H1 (cell line): ENCODE measurements around the gene HP1BP3. TPM values are rescaled to one million over a fixed set of nuclear protein-coding genes. Genes with fewer than 3 reads are reported as not detected.

Experiments used
- CTCF ChIA-PET: fragments of 300-600 bp; sonication (Branson Sonifier 250); formaldehyde crosslinking; loops from one replicate; lab custom pipeline; 2021; ENCODE audit not compliant: partially characterized antibody; lab: Charles Lee
- POLR2A ChIA-PET: fragments of 300-600 bp; sonication (Branson Sonifier 250); formaldehyde crosslinking; loops from one replicate; lab custom pipeline; 2021; ENCODE audit warnings: inconsistent platforms; ENCODE audit not compliant: partially characterized antibody; lab: Charles Lee
- DNase-seq, 2 experiments: peaks; one replicate each; pipeline versions ENCODE4 v3.0.0 to v3.0.0-alpha.2; 2010 to 2022; ENCODE audit warnings: low spot score in 2 of 2, low read depth in 1 of 2, mixed read lengths in 1 of 2
- FAIRE-seq: peaks from 2 replicates; lab custom pipeline; 2011; peaks lifted over from hg19 to GRCh38; lab: Jason Lieb, UNC
- H2AFZ ChIP-seq: 2 replicates; pipeline ENCODE4 v1.8.1; 2012; ENCODE audit warnings: low read length, inconsistent platforms
- H2AK5ac ChIP-seq: 2 replicates; pipeline ENCODE4 v1.6.1; 2013; ENCODE audit warnings: low read depth, low read length
- H2BK120ac ChIP-seq: replicated peaks from 2 replicates; pipeline ENCODE3; 2013; ENCODE audit warnings: low read depth, low read length, inconsistent platforms
- H2BK12ac ChIP-seq: 2 replicates; pipeline ENCODE4 v1.6.1; 2013; ENCODE audit warnings: low read depth, low read length
- H2BK15ac ChIP-seq: 2 replicates; pipeline ENCODE4 v1.6.1; 2013; ENCODE audit warnings: low read length
- H2BK20ac ChIP-seq: 2 replicates; pipeline ENCODE4 v1.6.1; 2013; ENCODE audit warnings: low read length
- H2BK5ac ChIP-seq: 2 replicates; pipeline ENCODE4 v1.6.1; 2013; ENCODE audit warnings: low read depth, low read length
- H3K14ac ChIP-seq: 2 replicates; pipeline ENCODE4 v1.6.1; 2013; ENCODE audit warnings: inconsistent platforms; ENCODE audit not compliant: insufficient read length
- H3K18ac ChIP-seq: 2 replicates; pipeline ENCODE4 v1.6.1; 2013; ENCODE audit warnings: low read length; ENCODE audit errors: extremely low read depth
- H3K23ac ChIP-seq: 2 replicates; pipeline ENCODE4 v1.6.1; 2013; ENCODE audit warnings: inconsistent platforms; ENCODE audit not compliant: insufficient read length
- H3K23me2 ChIP-seq: 2 replicates; pipeline ENCODE4 v1.6.1; 2013; ENCODE audit warnings: low read depth, low read length
- H3K27ac ChIP-seq: 2 replicates; pipeline ENCODE4 v1.6.1; 2011; ENCODE audit warnings: low read depth, low read length, inconsistent platforms
- H3K27me3 ChIP-seq, 4 experiments: replicated peaks in 1 of 4; 1 replicate in 1 of 4; 2 replicates in 3 of 4; pipeline versions ENCODE4 v1.6.1 to v1.8.1; 2011 to 2013; ENCODE audit warnings: low read length in 3 of 4, mild to moderate bottlenecking in 3 of 4, inconsistent platforms in 2 of 4, mixed read lengths in 2 of 4, moderate library complexity in 1 of 4; ENCODE audit not compliant: control insufficient read depth in 3 of 4, insufficient read depth in 3 of 4; ENCODE audit errors: extremely low read depth in 1 of 4
- H3K36me3 ChIP-seq, 4 experiments: 2 replicates each; pipeline versions ENCODE4 v1.6.1 to v1.8.1; 2011 to 2013; ENCODE audit warnings: mild to moderate bottlenecking in 4 of 4, low read length in 3 of 4, moderate library complexity in 2 of 4, control low read depth in 1 of 4, inconsistent platforms in 1 of 4; ENCODE audit not compliant: insufficient read depth in 4 of 4, control insufficient read depth in 2 of 4
- H3K4ac ChIP-seq: replicated peaks from 2 replicates; pipeline ENCODE3; 2013; ENCODE audit warnings: low read length, low read depth, mixed read lengths, inconsistent platforms; ENCODE audit not compliant: insufficient read length
- H3K4me1 ChIP-seq, 4 experiments: replicated peaks in 1 of 4; 1 replicate in 1 of 4; 2 replicates in 3 of 4; pipeline versions ENCODE4 v1.6.1 to v1.8.1; 2011 to 2013; ENCODE audit warnings: low read length in 3 of 4, inconsistent platforms in 2 of 4, mixed read lengths in 1 of 4; ENCODE audit not compliant: insufficient read depth in 4 of 4, control insufficient read depth in 3 of 4
- H3K4me2 ChIP-seq, 2 experiments: 2 replicates each; pipeline versions ENCODE4 v1.6.1 to v1.8.1; 2011 to 2013; ENCODE audit warnings: low read depth in 2 of 2, low read length in 2 of 2, control low read depth in 1 of 2, inconsistent platforms in 1 of 2, mild to moderate bottlenecking in 1 of 2; ENCODE audit not compliant: insufficient read depth in 1 of 2
- H3K4me3 ChIP-seq, 4 experiments: fragments of 200-600, 300-600 bp in 1 of 4; sonication (generic), shearing (Covaris generic), sonication (Bioruptor Twin) in 1 of 4; 2 replicates each; pipeline versions ENCODE4 v1.5.1 to v1.8.1; 2011 to 2016; ENCODE audit warnings: low read length in 4 of 4, low read depth in 3 of 4, control low read depth in 2 of 4, inconsistent platforms in 2 of 4, mild to moderate bottlenecking in 2 of 4, mixed read lengths in 1 of 4, moderate library complexity in 1 of 4; ENCODE audit not compliant: insufficient read depth in 2 of 4; ENCODE audit errors: extremely low read depth in 1 of 4
- H3K56ac ChIP-seq: replicated peaks from 2 replicates; pipeline ENCODE3; 2013; ENCODE audit warnings: low read depth, mild to moderate bottlenecking, mixed read lengths, low read length, inconsistent platforms; ENCODE audit not compliant: insufficient read length
- H3K79me1 ChIP-seq: 2 replicates; pipeline ENCODE4 v1.6.1; 2013; ENCODE audit warnings: low read depth, low read length, control low read depth
- H3K79me2 ChIP-seq, 2 experiments: 2 replicates each; pipeline versions ENCODE4 v1.6.1 to v1.8.1; 2012 to 2013; ENCODE audit warnings: low read length in 2 of 2, mild to moderate bottlenecking in 2 of 2, inconsistent platforms in 1 of 2; ENCODE audit not compliant: insufficient read depth in 2 of 2, control insufficient read depth in 1 of 2
- H3K9ac ChIP-seq, 4 experiments: replicated peaks in 1 of 4; 1 replicate in 1 of 4; 2 replicates in 3 of 4; pipeline versions ENCODE4 v1.6.1 to v1.8.1; 2011 to 2013; ENCODE audit warnings: low read depth in 3 of 4, low read length in 3 of 4, control low read depth in 2 of 4, mild to moderate bottlenecking in 2 of 4, moderate library complexity in 2 of 4, inconsistent platforms in 1 of 4; ENCODE audit errors: extremely low read depth in 1 of 4
- H3K9me3 ChIP-seq, 2 experiments: 2 replicates each; pipeline versions ENCODE4 v1.6.1 to v1.8.1; 2012 to 2013; ENCODE audit warnings: mild to moderate bottlenecking in 2 of 2, moderate library complexity in 2 of 2, control low read depth in 1 of 2, inconsistent platforms in 1 of 2, low read depth in 1 of 2, low read length in 1 of 2, mixed read lengths in 1 of 2; ENCODE audit not compliant: insufficient read depth in 2 of 2
- H4K20me1 ChIP-seq, 2 experiments: replicated peaks in 1 of 2; 2 replicates each; pipeline versions ENCODE3 to v1.8.1; 2011 to 2013; ENCODE audit warnings: inconsistent platforms in 2 of 2, low read length in 2 of 2, mild to moderate bottlenecking in 1 of 2; ENCODE audit not compliant: insufficient read depth in 2 of 2, control insufficient read depth in 1 of 2
- H4K5ac ChIP-seq: 2 replicates; pipeline ENCODE4 v1.6.1; 2013; ENCODE audit warnings: low read length, low read depth, mixed read lengths, inconsistent platforms; ENCODE audit not compliant: insufficient read length
- H4K8ac ChIP-seq: 2 replicates; pipeline ENCODE4 v1.8.0; 2013; ENCODE audit warnings: mild to moderate bottlenecking, moderate library complexity, low read length, inconsistent platforms; ENCODE audit not compliant: insufficient read depth; ENCODE audit errors: extremely low read depth
- H4K91ac ChIP-seq: replicated peaks from 2 replicates; pipeline ENCODE3; 2013; ENCODE audit warnings: low read length, mixed read lengths, inconsistent platforms; ENCODE audit not compliant: insufficient read length
- HDAC6 ChIP-seq: IDR thresholded peaks from one replicate; pipeline ENCODE4 v1.7.1; 2012; ENCODE audit warnings: low read depth, mild to moderate bottlenecking, inconsistent platforms, low read length, moderate library complexity
- YY1 ChIP-seq: IDR thresholded peaks from 2 replicates; pipeline ENCODE4 v1.6.1; 2011; ENCODE audit warnings: low read depth, mild to moderate bottlenecking, low read length
- WGBS, 2 experiments: shearing (Covaris generic) in 1 of 2; methylation state at CpG; one replicate each; pipeline versions ENCODE4 v1.1.6 to v1.1.7; 2013 to 2015; ENCODE audit warnings: low lambda C conversion rate in 2 of 2, mixed read lengths in 2 of 2, inconsistent platforms in 1 of 2, low coverage in 1 of 2, missing lambda C conversion rate in 1 of 2; ENCODE audit not compliant: insufficient replicate concordance in 2 of 2, insufficient coverage in 1 of 2, insufficient read length in 1 of 2; ENCODE audit errors: extremely low coverage in 1 of 2, missing lambda C conversion rate in 1 of 2; 5-methylcytosine and 5-hydroxymethylcytosine counted together
- polyA plus RNA-seq, 7 experiments: library from polyadenylated mRNA; depleted of rRNA in 3 of 7; stranded (reverse) in 5 of 7; unstranded in 2 of 7; fragments of >200 nt in 5 of 7; fragments of 200-250 nt in 2 of 7; gene quantifications; 1 replicate in 5 of 7; 2 replicates in 1 of 7; 4 replicates in 1 of 7; pipeline versions ENCODE4 v1.2.1 to v1.2.3, GENCODE V29; 2011 to 2013; ENCODE audit warnings: missing spikeins in 2 of 7, mixed read lengths in 2 of 7
- total RNA-seq: library from RNA; stranded (reverse); fragmentation: NEBNext Ultra II Directional; extraction: Animal tissue kit (Norgen Biotek cat#: 25700); gene quantifications from 2 replicates; pipeline ENCODE4 v1.2.1, GENCODE V29; 2021
- TF ChIP-seq, protein P1 (sequence below), 3 experiments: IDR thresholded peaks; 1 replicate in 2 of 3; 2 replicates in 1 of 3; pipeline versions ENCODE4 v1.5.1 to v1.6.1; 2011; ENCODE audit warnings: low read length in 3 of 3, mild to moderate bottlenecking in 3 of 3, inconsistent platforms in 2 of 3, low read depth in 1 of 3, moderate library complexity in 1 of 3; ENCODE audit not compliant: insufficient read depth in 1 of 3; ENCODE audit errors: control extremely low read depth in 1 of 3

Gene HP1BP3
- total and polyA plus RNA-seq, 2 of the 8 experiments (the other 6 are each of a cell fraction or from before 2014, with no cell fraction given) = 47.4 to 125 TPM

DNA sequence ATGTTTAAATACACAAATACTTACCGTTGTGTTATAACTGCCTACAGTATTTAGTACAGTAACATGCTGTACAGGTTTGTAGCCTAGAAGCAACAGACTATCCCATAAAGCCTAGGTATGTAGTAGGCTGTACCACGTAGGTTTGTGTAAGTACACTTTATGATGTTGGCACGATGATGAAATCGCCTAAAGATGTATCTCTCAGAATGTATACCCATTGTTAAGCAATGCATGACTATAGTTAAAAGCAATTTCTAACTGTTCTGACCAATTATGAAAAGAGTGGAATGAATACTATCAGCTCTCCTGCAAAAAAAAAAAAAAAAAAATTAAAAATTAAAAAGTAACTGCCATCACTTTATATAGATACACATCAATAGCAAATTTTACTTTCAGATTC is 11.4 kb downstream of the HP1BP3 start:
- H3K18ac ChIP-seq = no peak overlapping the region
- no peak overlapping the region for H3K27ac ChIP-seq
- no peak overlapping the region for H3K9ac ChIP-seq
- H2BK12ac ChIP-seq = no peak overlapping the region
- no peak overlapping the region for H2BK15ac ChIP-seq
- H2AK5ac ChIP-seq = no peak overlapping the region
- CTCF ChIA-PET = no interaction called here
- H3K79me1 ChIP-seq = 0 out of 2 replicates have a peak, but pooled peaks cover 2% of the 10 kb centered on the region
- POLR2A ChIA-PET = interaction anchor here (1.3 kb wide), 1 partner anchor 11 kb away, joined by 6 read pairs; no protein-coding TSS in a partner anchor
- no peak for DNase-seq
- H3K23ac ChIP-seq = no peak overlapping the region
- no peak overlapping the region for H2BK5ac ChIP-seq
- FAIRE-seq = no peak
- no peaks in the 10 kb centered on the region for H3K4me1 ChIP-seq
- H3K56ac ChIP-seq = no peak overlapping the region
- H2AFZ ChIP-seq = no peak overlapping the region
- no peak overlapping the region for H4K91ac ChIP-seq
- no peak overlapping the region for H3K4me2 ChIP-seq
- no peaks in the 10 kb centered on the region for H3K9me3 ChIP-seq
- H3K23me2 ChIP-seq = no peaks in the 10 kb centered on the region
- H4K20me1 ChIP-seq = peaks cover 2 to 4% of the 10 kb centered on the region in 2 experiments
- no peak overlapping the region for H4K8ac ChIP-seq
- H3K4ac ChIP-seq = no peak overlapping the region
- no peak overlapping the region for H2BK120ac ChIP-seq
- 90% methylated on average over 4 of the region's 4 CpGs; no CpG with 5 or more reads in 1 of the 2 experiments for WGBS, 2 experiments
- H3K79me2 ChIP-seq = peaks cover 6 to 32% of the 10 kb centered on the region in 2 experiments; a peak in 3 of 4 replicates
- H4K5ac ChIP-seq = no peak overlapping the region
- H3K4me3 ChIP-seq = no peak overlapping the region
- no peak overlapping the region for H3K14ac ChIP-seq
- TF ChIP-seq, protein P1, sequence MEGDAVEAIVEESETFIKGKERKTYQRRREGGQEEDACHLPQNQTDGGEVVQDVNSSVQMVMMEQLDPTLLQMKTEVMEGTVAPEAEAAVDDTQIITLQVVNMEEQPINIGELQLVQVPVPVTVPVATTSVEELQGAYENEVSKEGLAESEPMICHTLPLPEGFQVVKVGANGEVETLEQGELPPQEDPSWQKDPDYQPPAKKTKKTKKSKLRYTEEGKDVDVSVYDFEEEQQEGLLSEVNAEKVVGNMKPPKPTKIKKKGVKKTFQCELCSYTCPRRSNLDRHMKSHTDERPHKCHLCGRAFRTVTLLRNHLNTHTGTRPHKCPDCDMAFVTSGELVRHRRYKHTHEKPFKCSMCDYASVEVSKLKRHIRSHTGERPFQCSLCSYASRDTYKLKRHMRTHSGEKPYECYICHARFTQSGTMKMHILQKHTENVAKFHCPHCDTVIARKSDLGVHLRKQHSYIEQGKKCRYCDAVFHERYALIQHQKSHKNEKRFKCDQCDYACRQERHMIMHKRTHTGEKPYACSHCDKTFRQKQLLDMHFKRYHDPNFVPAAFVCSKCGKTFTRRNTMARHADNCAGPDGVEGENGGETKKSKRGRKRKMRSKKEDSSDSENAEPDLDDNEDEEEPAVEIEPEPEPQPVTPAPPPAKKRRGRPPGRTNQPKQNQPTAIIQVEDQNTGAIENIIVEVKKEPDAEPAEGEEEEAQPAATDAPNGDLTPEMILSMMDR (IDR thresholded peaks at IDR 0.05; ENCODE audit: control extremely low read depth in 1 of 3, insufficient read depth in 1 of 3, low read depth in 1 of 3, low read length in 3 of 3) = no peak
- TF ChIP-seq HDAC6 = no peak
- no peak for TF ChIP-seq YY1
- TF ChIP-seq, all 59 proteins: peak for 0
- H3K27me3 ChIP-seq = no peaks in the 10 kb centered on the region
- no peak overlapping the region for H2BK20ac ChIP-seq
- H3K36me3 ChIP-seq = peaks cover 13 to 82% (median 59%) of the 10 kb centered on the region in 4 experiments
